ENCODE data around the gene CD1D.

The CD1D gene

GRCh38 chr1:158179301-158180041 is 1.2 kb upstream of the CD1D start:
- peaks cover 62% of the 10 kb centered on the region for H3K4me1 ChIP-seq (ENCODE audit: insufficient read depth, low read length, severe bottlenecking)
- H3K9me2 ChIP-seq (ENCODE audit: low read depth, low read length), result no peaks in the 10 kb centered on the region
- H3F3A ChIP-seq (ENCODE audit: insufficient read depth, low read length), result no peaks in the 10 kb centered on the region
- H3K4me2 ChIP-seq (ENCODE audit: low read length), result peak overlapping the region; percentile 88
- no peak overlapping the region; the same call in 1 of the 2 replicates for H2AFZ ChIP-seq (ENCODE audit: low read length)
- no peaks in the 10 kb centered on the region for H4K20me1 ChIP-seq (ENCODE audit: insufficient read depth, low read length)
- TF ChIP-seq CTCF (IDR thresholded peaks at IDR 0.05; ENCODE audit: low read length), result peak; percentile 61
- TF ChIP-seq EZH2 (IDR thresholded peaks at IDR 0.05; ENCODE audit: borderline replicate concordance, low read length), result no peak
- H3K9ac ChIP-seq (ENCODE audit: low read length), result peak overlapping the region; percentile 68; the same call in 1 of the 2 replicates
- H3K79me2 ChIP-seq (ENCODE audit: insufficient read depth, low read length), result no peaks in the 10 kb centered on the region
- H3K36me3 ChIP-seq (ENCODE audit: insufficient read depth, low read length), result peaks cover 5% of the 10 kb centered on the region; the same call in 1 of the 2 replicates
- peak overlapping the region; percentile 71 for H3K4me3 ChIP-seq (ENCODE audit: low read depth, low read length, poor library complexity, severe bottlenecking)
- peak overlapping the region; percentile 88 for H3K27ac ChIP-seq (ENCODE audit: low read depth, low read length, poor library complexity, severe bottlenecking)
- no peaks in the 10 kb centered on the region for H3K27me3 ChIP-seq (ENCODE audit: insufficient read depth, low read length)
- no peaks in the 10 kb centered on the region for H3K9me3 ChIP-seq (ENCODE audit: low read length)

- H3K4me3 ChIP-seq (ENCODE audit: low read depth, low read length, poor library complexity, severe bottlenecking), result peak overlapping the region; percentile 71
- TF ChIP-seq EZH2 (IDR thresholded peaks at IDR 0.05; ENCODE audit: borderline replicate concordance, low read length) (no peak), CTCF (IDR thresholded peaks at IDR 0.05; ENCODE audit: low read length) (no peak)
- H3K4me2 ChIP-seq (ENCODE audit: low read length), result peak overlapping the region; percentile 88
- H3K79me2 ChIP-seq (ENCODE audit: insufficient read depth, low read length), result no peaks in the 10 kb centered on the region
- H3K36me3 ChIP-seq (ENCODE audit: insufficient read depth, low read length), result peaks cover 5% of the 10 kb centered on the region; the same call in 1 of the 2 replicates
- H3K9me3 ChIP-seq (ENCODE audit: low read length), result no peaks in the 10 kb centered on the region
- H3K9me2 ChIP-seq (ENCODE audit: low read depth, low read length), result no peaks in the 10 kb centered on the region
- no peak overlapping the region for H3K27ac ChIP-seq (ENCODE audit: low read depth, low read length, poor library complexity, severe bottlenecking)
- H2AFZ ChIP-seq (ENCODE audit: low read length), result no peak overlapping the region
- no peaks in the 10 kb centered on the region for H3K27me3 ChIP-seq (ENCODE audit: insufficient read depth, low read length)
- peak overlapping the region; percentile 68; the same call in 1 of the 2 replicates for H3K9ac ChIP-seq (ENCODE audit: low read length)
- peaks cover 50% of the 10 kb centered on the region for H3K4me1 ChIP-seq (ENCODE audit: insufficient read depth, low read length, severe bottlenecking)
- H3F3A ChIP-seq (ENCODE audit: insufficient read depth, low read length), result no peaks in the 10 kb centered on the region
- H4K20me1 ChIP-seq (ENCODE audit: insufficient read depth, low read length), result no peaks in the 10 kb centered on the region
Measured at GRCh38 chr1:158181577-158181922, 855 bp downstream of the CD1D start.

GRCh38 chr1:158185770-158186169 is 5.1 kb downstream of the CD1D start:
- Histone ChIP-seq H3K4me1 (ENCODE audit: insufficient read depth, low read length, severe bottlenecking) (peaks cover 9% of the 10 kb centered on the region), H3F3A (ENCODE audit: insufficient read depth, low read length) (no peaks in the 10 kb centered on the region), H3K36me3 (ENCODE audit: insufficient read depth, low read length) (peaks cover 5% of the 10 kb centered on the region; the same call in 1 of the 2 replicates), H3K79me2 (ENCODE audit: insufficient read depth, low read length) (no peaks in the 10 kb centered on the region), H3K27ac (ENCODE audit: low read depth, low read length, poor library complexity, severe bottlenecking) (no peak overlapping the region), H3K4me2 (ENCODE audit: low read length) (no peak overlapping the region), H4K20me1 (ENCODE audit: insufficient read depth, low read length) (no peaks in the 10 kb centered on the region), H2AFZ (ENCODE audit: low read length) (no peak overlapping the region), H3K9me3 (ENCODE audit: low read length) (no peaks in the 10 kb centered on the region), H3K27me3 (ENCODE audit: insufficient read depth, low read length) (no peaks in the 10 kb centered on the region), H3K4me3 (ENCODE audit: low read depth, low read length, poor library complexity, severe bottlenecking) (no peak overlapping the region), H3K9me2 (ENCODE audit: low read depth, low read length) (no peaks in the 10 kb centered on the region), H3K9ac (ENCODE audit: low read length) (no peak overlapping the region)
- no peak for TF ChIP-seq CTCF (IDR thresholded peaks at IDR 0.05; ENCODE audit: low read length)
- no peak for TF ChIP-seq EZH2 (IDR thresholded peaks at IDR 0.05; ENCODE audit: borderline replicate concordance, low read length)

Data from OCI-LY1 (cell line).